T-helper 1 cell (primary cell): ENCODE data around the gene TTC4.
"Not testable (repeated sequence)": the region's sequence is repeated elsewhere in the genome, so short reads cannot be mapped to it uniquely, and the experiment has no call there.

ENCODE experiments used
- DNase-seq, 5 donors: peaks; one replicate each; pipeline ENCODE4 v3.0.0-alpha.2; 2012 to 2020

TTC4 gene

GRCh38 chr1:54751426-54751825 lies 35.8 kb downstream of the TTC4 start:
- no peak for DNase-seq

- DNase-seq = no peak
Measured at GRCh38 chr1:54754045-54754444, 38.4 kb downstream of the TTC4 start.

DNA sequence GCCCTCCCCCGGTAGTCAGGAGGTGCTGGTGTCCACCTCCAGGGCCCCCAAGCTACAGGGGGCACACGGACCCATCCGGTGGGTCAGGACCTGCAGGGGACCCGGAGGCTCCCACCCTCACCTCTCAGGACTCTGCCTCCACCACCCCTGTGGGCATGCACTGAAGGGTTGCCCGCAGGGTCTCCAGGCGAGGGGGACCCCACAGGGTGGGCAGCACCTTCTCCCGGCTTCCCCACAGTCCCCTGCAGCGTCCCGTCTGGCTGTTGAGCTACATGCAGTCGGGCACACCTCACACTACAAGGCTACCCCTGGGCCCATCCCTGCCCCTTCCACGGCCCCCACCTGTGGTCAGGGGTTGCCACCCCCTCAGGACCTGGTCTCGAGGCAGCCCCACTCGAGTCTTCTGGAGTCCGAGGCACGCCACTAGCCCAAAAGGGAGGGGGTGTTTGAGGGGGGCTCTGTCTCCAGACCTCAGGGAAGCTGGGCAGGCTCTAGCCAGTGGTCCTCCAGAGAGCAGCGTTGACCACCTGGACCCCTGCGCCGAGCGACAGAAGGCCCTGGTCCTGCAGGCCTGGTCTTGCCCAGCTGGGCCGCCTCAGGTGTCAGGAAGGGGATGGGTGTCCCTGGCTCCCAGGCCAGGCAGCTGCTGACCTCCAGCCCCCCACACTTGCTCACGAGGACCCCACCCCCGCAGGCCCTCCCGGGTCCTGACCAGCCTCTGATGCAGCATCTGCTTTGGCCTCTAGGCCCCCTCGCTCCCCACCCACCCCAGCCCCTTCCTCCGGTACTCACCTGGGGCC lies 39.0 kb downstream of the TTC4 start:
- DNase-seq = no peak

- no peak for DNase-seq
Measured at GRCh38 chr1:54757833-54758232, 42.2 kb downstream of the TTC4 start.

GRCh38 chr1:54758678-54759348 lies 43.2 kb downstream of the TTC4 start:
- DNase-seq = no peak

DNA sequence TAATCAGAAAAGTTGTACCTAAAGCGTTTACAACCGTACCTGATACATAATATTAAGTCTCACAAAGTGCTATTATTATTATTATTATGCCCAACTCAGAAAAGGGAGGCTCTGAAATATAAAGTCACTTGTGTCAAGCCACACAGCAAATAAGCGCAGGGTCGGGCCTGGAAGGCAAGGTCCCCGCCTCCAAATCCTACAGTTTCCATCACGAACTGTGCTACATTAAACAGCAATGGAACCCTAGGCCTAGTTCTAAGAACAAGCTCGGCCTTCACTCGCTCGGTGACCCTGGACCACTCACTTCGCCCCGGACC lies 48.1 kb downstream of the TTC4 start:
- peak in 1 of 5 donors; percentile 2 for DNase-seq

GRCh38 chr1:54764133-54764921 lies 48.7 kb downstream of the TTC4 start, which contains the start of gene PARS2:
Gene PARS2 (minus strand): TSS chr1:54764523. CDS start chr1:54759161, 5,362 bp downstream.
- DNase-seq = peak; percentile 94 to 99 (median 95)

DNA sequence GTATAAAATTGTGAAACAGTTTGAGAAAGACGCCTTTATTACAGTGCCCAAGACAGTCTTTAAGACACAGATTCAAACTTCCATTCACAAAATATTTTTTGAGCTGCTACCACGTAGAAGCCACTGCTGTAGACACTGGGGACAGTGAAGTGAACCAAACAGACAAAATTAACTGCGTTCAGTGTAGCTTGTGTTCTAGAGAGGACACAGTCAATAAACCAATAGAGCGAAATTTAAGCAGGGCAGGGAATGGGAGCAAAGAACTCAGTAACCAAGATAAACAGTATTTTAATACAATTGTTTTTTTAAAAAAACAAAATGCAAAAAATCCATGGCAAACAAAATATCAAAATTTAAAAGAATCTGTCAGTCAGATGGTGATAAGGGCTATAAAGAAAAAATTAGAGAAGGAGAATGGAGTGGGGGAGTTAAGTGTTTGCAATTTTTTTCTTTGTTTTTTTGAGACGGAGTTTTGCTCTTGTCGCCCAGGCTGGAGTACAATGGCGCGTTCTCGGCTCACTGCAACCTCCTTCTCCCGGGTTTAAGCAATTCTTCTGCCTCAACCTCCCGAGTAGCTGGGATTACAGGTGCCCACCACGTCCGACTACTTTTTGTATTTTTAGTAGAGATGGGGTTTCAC lies 49.4 kb downstream of the TTC4 start:
- no peak for DNase-seq

- no peak for DNase-seq
Measured at GRCh38 chr1:54766726-54767125, 51.1 kb downstream of the TTC4 start.

- no peak for DNase-seq
Measured at GRCh38 chr1:54767526-54767925, 51.9 kb downstream of the TTC4 start.

DNA sequence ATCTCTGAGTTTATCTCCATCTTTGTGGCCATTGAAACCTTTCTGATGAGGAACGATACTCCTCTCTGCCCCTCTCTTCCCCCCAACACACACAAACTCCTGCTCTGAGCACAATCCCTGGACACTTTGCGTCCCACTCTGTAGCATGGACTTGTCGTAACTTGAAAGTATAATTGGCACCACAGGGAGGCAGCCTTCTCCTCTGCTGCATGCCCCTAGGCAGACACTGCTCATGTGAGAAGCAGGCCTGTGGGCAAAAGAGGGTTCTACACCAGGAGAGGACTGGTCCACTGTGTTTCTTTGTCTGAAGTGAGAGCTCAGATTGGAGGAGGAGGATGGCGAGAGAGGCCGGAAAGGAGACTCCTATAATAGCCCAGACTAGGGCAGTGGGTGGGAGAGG lies 52.4 kb downstream of the TTC4 start:
- DNase-seq = peak in 1 of 5 donors; percentile 33

DNA sequence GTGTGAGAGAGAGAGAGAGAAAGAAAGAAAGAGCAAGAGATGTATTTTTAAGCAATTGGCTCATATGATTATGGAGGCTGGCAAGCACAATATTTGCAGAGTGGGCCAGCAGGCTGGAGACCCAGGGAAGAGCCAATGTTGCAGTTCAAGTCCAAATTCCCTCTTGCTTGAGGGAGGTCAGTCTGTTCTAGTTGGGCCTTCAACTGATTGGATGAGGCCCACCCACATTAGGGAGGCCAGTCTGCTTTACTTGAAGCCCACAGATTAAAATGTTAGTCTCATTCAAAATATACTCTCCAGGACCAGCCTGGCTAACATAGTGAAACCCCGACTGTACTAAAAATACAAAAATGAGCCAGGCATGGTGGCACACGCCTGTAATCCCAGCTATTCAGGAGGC lies 57.3 kb downstream of the TTC4 start:
- DNase-seq = no peak

- DNase-seq = no peak
Measured at GRCh38 chr1:54774820-54775498, 59.3 kb downstream of the TTC4 start.

- not testable (repeated sequence) for DNase-seq
Measured at GRCh38 chr1:54775828-54776721, 60.4 kb downstream of the TTC4 start.

- DNase-seq = no peak
Measured at GRCh38 chr1:54777011-54777410, 61.4 kb downstream of the TTC4 start.

DNA sequence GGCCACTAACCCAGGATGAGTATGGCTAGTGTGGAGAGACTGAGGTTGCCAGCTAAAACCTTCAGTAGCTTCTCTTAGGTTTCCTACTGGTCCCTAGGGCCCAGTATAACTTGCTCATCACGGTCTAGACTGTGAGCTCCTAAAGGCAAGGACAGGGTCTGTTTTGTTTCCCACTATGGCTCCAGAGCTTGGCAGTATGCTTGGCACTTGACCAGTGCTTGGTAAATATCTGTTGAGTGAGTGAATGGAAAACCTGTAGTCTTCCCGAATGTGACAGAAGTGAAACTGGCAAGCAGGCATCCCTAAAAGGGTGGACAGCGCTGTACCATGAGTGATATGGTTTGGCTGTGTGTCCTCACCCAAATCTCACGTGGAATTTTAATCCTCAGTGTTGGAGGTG lies 61.8 kb downstream of the TTC4 start:
- DNase-seq = no peak

DNA sequence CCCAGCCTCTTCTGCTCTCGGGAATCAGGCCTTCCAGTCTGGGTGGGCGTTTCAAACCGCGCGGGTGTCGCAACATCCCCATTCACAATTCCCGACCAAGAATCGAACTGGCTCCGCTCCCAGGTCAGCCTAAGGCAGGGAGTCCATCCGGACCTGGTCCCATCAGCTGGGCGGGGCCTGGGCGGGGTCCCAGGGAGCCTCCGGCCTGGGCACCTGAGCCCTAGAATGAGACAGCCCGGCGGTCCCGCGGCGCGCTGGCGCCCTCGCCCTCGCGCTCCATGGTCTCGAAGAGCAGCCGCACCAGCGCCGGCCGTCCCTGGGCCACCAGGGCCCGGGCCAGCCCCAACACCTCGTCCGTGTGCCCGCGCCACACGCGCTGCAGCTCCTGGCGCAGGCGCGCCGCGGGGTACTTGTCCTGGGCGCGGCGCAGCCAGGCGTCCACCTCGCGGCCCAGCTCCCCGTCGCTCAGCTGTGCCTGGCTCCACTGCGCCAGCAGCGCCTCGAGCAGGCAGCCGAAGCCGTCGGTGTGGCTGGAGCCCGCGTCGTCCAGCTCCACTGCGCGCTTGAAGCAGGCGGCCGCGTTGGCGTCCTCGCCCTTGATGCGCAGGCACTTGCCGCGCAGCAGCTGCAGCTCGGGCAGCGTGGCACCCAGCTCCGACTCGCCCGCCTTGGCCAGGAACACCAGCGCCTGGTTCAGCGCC lies 65.5 kb downstream of the TTC4 start:
- DNase-seq = no peak

DNA sequence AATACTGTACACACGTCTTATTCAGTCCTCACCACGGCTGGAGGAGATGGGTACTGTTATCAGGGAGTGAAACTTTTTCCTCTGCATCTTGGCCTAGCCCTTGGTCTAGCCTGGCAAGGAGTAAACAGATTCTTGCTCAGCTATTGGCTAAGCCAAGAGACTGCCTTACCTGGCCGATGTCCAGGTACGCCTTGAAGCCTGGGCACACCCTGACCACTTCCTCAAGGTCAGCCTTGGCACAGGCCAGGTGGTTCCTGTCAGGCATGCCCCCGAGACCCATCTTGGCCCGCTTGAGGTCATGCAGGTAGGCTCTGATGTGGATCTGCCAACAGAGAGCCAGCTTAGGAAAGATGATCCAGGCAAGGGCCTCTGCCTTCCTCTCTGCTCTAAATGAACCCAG lies 66.5 kb downstream of the TTC4 start:
- no peak for DNase-seq

- no peak for DNase-seq
Measured at GRCh38 chr1:54782588-54782987, 66.9 kb downstream of the TTC4 start.

GRCh38 chr1:54784066-54784465 lies 68.4 kb downstream of the TTC4 start:
- DNase-seq = no peak

- DNase-seq = no peak
Measured at GRCh38 chr1:54786778-54787177, 71.1 kb downstream of the TTC4 start.
